HCT116 (cell line): Measurements from ENCODE around the gene TBX5. TPM values are rescaled to one million over a fixed set of nuclear protein-coding genes. Genes with fewer than 3 reads are reported as not detected.

Experiments used
- ATAC-seq: fragments of 200-7000 bp; cut with Tn5 transposase; 2 replicates; pipeline ENCODE4 v1.9.1; 2020; ENCODE audit warnings: mild to moderate bottlenecking, moderate library complexity
- BruUV-seq: library from RNA; stranded (reverse); fragments of 400-500 nt; replicated peaks from 2 replicates; lab custom pipeline; 2021; lab: Mats Ljungman, UMichigan
- CTCF ChIA-PET: fragments of 300-600 bp; sonication (Branson Sonifier 250); formaldehyde crosslinking; loops from one replicate; lab custom pipeline; 2021; ENCODE audit warnings: antibody characterized with exemption; lab: Charles Lee
- POLR2A ChIA-PET: fragments of 300-600, 350-600 bp; sonication (Branson Sonifier 250); formaldehyde crosslinking; loops from one replicate; lab custom pipeline; 2021; ENCODE audit warnings: antibody characterized with exemption; lab: Charles Lee
- RAD21 ChIA-PET, 2 experiments: fragments of 300-600 bp; sonication (Branson Sonifier 250); formaldehyde crosslinking; loops; one replicate each; lab custom pipeline; 2023; ENCODE audit warnings: low total read pairs in 2 of 2; ENCODE audit not compliant: uncharacterized antibody in 2 of 2, unreplicated experiment in 2 of 2, low non-redundant PET in 1 of 2; lab: Charles Lee
- DNase-seq: peaks from one replicate; pipeline ENCODE4 v3.0.0-alpha.2; 2010; ENCODE audit warnings: low read depth, low spot score
- H2AFZ ChIP-seq: fragments of 200-600 bp; shearing (Covaris generic), sonication (generic); 2 replicates; pipeline ENCODE4 v1.6.1; 2017; ENCODE audit warnings: low read depth, mixed run types, mixed read lengths, antibody characterized with exemption, low read length; ENCODE audit not compliant: poor library complexity, severe bottlenecking
- H3K27ac ChIP-seq: 2 replicates; pipeline ENCODE4 v1.5.1; 2012; ENCODE audit warnings: low read depth, low read length
- H3K27me3 ChIP-seq: fragments of 200-600 bp; sonication (generic); 2 replicates; pipeline ENCODE4 v1.6.1; 2016; ENCODE audit warnings: mixed run types, low read length, mixed read lengths; ENCODE audit not compliant: insufficient read depth
- H3K36me3 ChIP-seq, 2 experiments: fragments of 200-500 bp in 1 of 2; fragments of 200-600 bp in 1 of 2; sonication (Bioruptor generic) in 1 of 2; sonication (generic) in 1 of 2; 2 replicates each; pipeline versions ENCODE4 v1.5.1 to v1.6.1; 2014 to 2016; ENCODE audit warnings: low read length in 2 of 2, inconsistent platforms in 1 of 2, mixed read lengths in 1 of 2, mixed run types in 1 of 2; ENCODE audit not compliant: insufficient read depth in 2 of 2, control insufficient read depth in 1 of 2
- H3K4me1 ChIP-seq, 2 experiments: fragments of 200-600 bp in 1 of 2; sonication (generic) in 1 of 2; 2 replicates each; pipeline versions ENCODE4 v1.5.1 to v1.6.1; 2012 to 2017; ENCODE audit warnings: low read length in 2 of 2, inconsistent platforms in 1 of 2, mild to moderate bottlenecking in 1 of 2, mixed read lengths in 1 of 2, mixed run types in 1 of 2, moderate library complexity in 1 of 2; ENCODE audit not compliant: insufficient read depth in 2 of 2, control insufficient read depth in 1 of 2
- H3K4me2 ChIP-seq: fragments of 200-600 bp; sonication (generic); 2 replicates; pipeline ENCODE4 v1.6.1; 2017; ENCODE audit warnings: mixed run types, low read length, mixed read lengths
- H3K4me3 ChIP-seq, 2 experiments: fragments of 200-600 bp in 1 of 2; sonication (generic) in 1 of 2; replicated peaks in 1 of 2; 2 replicates each; pipeline ENCODE4 v1.5.1; 2011 to 2016; ENCODE audit warnings: low read length in 2 of 2, control low read depth in 1 of 2, low read depth in 1 of 2, mild to moderate bottlenecking in 1 of 2, mixed read lengths in 1 of 2, mixed run types in 1 of 2
- H3K79me2 ChIP-seq: fragments of 200-600 bp; sonication (generic); 2 replicates; pipeline ENCODE4 v1.6.1; 2017; ENCODE audit warnings: mild to moderate bottlenecking, mixed run types, low read length, moderate library complexity, mixed read lengths; ENCODE audit not compliant: insufficient read depth
- H3K9ac ChIP-seq: fragments of 200-600 bp; sonication (generic); 2 replicates; pipeline ENCODE4 v1.6.1; 2016; ENCODE audit warnings: low read length, mixed read lengths
- H3K9me2 ChIP-seq: fragments of 200-600 bp; sonication (generic), shearing (Covaris generic); 2 replicates; pipeline ENCODE4 v1.6.1; 2017; ENCODE audit warnings: mixed run types, mild to moderate bottlenecking, moderate library complexity; ENCODE audit not compliant: insufficient read depth
- H3K9me3 ChIP-seq, 2 experiments: fragments of 200-500 bp in 1 of 2; fragments of 200-600 bp in 1 of 2; sonication (Bioruptor generic) in 1 of 2; sonication (generic) in 1 of 2; 2 replicates each; pipeline ENCODE4 v1.6.1; 2014 to 2017; ENCODE audit warnings: low read length in 2 of 2, mixed read lengths in 2 of 2, inconsistent platforms in 1 of 2, low read depth in 1 of 2, mild to moderate bottlenecking in 1 of 2, mixed run types in 1 of 2, moderate library complexity in 1 of 2; ENCODE audit not compliant: control insufficient read depth in 1 of 2, insufficient read depth in 1 of 2
- H4K20me1 ChIP-seq: fragments of 200-600 bp; sonication (generic), shearing (Covaris generic); 2 replicates; pipeline ENCODE4 v1.6.1; 2017; ENCODE audit warnings: mixed run types, mild to moderate bottlenecking, moderate library complexity; ENCODE audit not compliant: insufficient read depth
- CBX3 ChIP-seq: IDR thresholded peaks from 2 replicates; pipeline ENCODE4 v1.6.1; 2012; ENCODE audit warnings: low read depth
- CEBPB ChIP-seq: IDR thresholded peaks from 2 replicates; pipeline ENCODE4 v1.6.1; 2012; ENCODE audit warnings: low read depth
- EGR1 ChIP-seq: IDR thresholded peaks from 2 replicates; pipeline ENCODE4 v1.6.1; 2012; ENCODE audit warnings: low read depth
- ELF1 ChIP-seq: IDR thresholded peaks from 2 replicates; pipeline ENCODE4 v1.6.1; 2012; ENCODE audit warnings: low read depth, borderline replicate concordance
- EZH2 ChIP-seq: fragments of 200-600 bp; sonication (generic); IDR thresholded peaks from 2 replicates; pipeline ENCODE4 v1.6.1; 2017; ENCODE audit warnings: antibody characterized with exemption, mixed run types
- EZH2phosphoT487 ChIP-seq: fragments of 200-600 bp; IDR thresholded peaks from 2 replicates; pipeline ENCODE4 v1.6.1; 2018; ENCODE audit warnings: antibody characterized with exemption, borderline replicate concordance
- FOSL1 ChIP-seq: IDR thresholded peaks from 2 replicates; pipeline ENCODE4 v1.6.1; 2012; ENCODE audit warnings: low read depth
- POLR2A ChIP-seq: IDR thresholded peaks from 2 replicates; pipeline ENCODE4 v1.7.0; 2011; ENCODE audit warnings: borderline replicate concordance; ENCODE audit not compliant: insufficient read depth, insufficient read length; ENCODE audit errors: extremely low read depth
- POLR2AphosphoS5 ChIP-seq: IDR thresholded peaks from 2 replicates; pipeline ENCODE4 v1.6.1; 2011; ENCODE audit warnings: mild to moderate bottlenecking, low read depth, low read length, moderate library complexity
- RAD21 ChIP-seq: IDR thresholded peaks from 2 replicates; pipeline ENCODE4 v1.6.1; 2012; ENCODE audit warnings: low read depth, mild to moderate bottlenecking
- SIN3A ChIP-seq: IDR thresholded peaks from 2 replicates; pipeline ENCODE4 v1.6.1; 2012; ENCODE audit warnings: low read depth
- SP1 ChIP-seq: IDR thresholded peaks from 2 replicates; pipeline ENCODE4 v1.6.1; 2012; ENCODE audit warnings: low read depth
- YY1 ChIP-seq: IDR thresholded peaks from 2 replicates; pipeline ENCODE4 v1.6.1; 2011; ENCODE audit warnings: low read length, low read depth, moderate library complexity, mild to moderate bottlenecking; ENCODE audit not compliant: insufficient replicate concordance; ENCODE audit errors: extremely low read depth
- ZNF274 ChIP-seq: fragments of 200-500 bp; sonication (Bioruptor generic); IDR thresholded peaks from 2 replicates; pipeline ENCODE4 v1.6.1; 2014; ENCODE audit warnings: mild to moderate bottlenecking, low read depth, low read length, inconsistent platforms
- intact Hi-C: fragments of 100-400 bp; cut with micrococcal nuclease; formaldehyde crosslinking; loops from 2 replicates; pipeline ENCODE4 v1.10.0; 2022
- total RNA-seq: library from RNA; stranded (reverse); gene quantifications from one replicate; pipeline ENCODE4 v1.2.1, GENCODE V29; 2021; ENCODE audit not compliant: unreplicated experiment
- TF ChIP-seq, protein P1 (sequence below): IDR thresholded peaks from 2 replicates; pipeline ENCODE4 v1.6.1; 2012; ENCODE audit warnings: low read depth
- TF ChIP-seq, protein P2 (sequence below): IDR thresholded peaks from 2 replicates; pipeline ENCODE4 v1.6.1; 2011; ENCODE audit warnings: mild to moderate bottlenecking, low read length, moderate library complexity; ENCODE audit not compliant: insufficient replicate concordance; ENCODE audit errors: extremely low read depth

Gene TBX5
- total RNA-seq, 1 experiment from 2014 or later: 0.10 TPM

DNA sequence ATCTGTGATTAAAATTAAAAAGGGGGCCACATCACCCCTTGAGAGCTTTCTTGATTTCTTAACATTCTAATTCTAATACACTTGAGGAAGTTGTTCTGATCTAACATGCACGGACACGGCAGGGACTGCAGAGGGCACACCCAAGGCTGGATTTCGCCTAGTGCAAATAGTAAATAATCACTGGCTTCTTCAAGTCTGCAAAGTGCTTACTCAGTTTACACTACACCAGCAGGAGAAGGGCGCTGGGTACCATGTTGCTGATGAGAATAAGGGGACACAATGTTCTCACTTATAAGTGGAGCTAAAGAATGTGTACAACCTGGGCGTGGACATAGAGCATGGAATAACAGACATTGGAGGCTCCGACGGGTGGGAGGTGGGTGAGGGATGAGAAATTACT is 34.2 kb downstream of the TBX5 start (continued):
- TF ChIP-seq, protein P1, sequence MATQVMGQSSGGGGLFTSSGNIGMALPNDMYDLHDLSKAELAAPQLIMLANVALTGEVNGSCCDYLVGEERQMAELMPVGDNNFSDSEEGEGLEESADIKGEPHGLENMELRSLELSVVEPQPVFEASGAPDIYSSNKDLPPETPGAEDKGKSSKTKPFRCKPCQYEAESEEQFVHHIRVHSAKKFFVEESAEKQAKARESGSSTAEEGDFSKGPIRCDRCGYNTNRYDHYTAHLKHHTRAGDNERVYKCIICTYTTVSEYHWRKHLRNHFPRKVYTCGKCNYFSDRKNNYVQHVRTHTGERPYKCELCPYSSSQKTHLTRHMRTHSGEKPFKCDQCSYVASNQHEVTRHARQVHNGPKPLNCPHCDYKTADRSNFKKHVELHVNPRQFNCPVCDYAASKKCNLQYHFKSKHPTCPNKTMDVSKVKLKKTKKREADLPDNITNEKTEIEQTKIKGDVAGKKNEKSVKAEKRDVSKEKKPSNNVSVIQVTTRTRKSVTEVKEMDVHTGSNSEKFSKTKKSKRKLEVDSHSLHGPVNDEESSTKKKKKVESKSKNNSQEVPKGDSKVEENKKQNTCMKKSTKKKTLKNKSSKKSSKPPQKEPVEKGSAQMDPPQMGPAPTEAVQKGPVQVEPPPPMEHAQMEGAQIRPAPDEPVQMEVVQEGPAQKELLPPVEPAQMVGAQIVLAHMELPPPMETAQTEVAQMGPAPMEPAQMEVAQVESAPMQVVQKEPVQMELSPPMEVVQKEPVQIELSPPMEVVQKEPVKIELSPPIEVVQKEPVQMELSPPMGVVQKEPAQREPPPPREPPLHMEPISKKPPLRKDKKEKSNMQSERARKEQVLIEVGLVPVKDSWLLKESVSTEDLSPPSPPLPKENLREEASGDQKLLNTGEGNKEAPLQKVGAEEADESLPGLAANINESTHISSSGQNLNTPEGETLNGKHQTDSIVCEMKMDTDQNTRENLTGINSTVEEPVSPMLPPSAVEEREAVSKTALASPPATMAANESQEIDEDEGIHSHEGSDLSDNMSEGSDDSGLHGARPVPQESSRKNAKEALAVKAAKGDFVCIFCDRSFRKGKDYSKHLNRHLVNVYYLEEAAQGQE: no peak
- no peak for TF ChIP-seq CBX3
- TF ChIP-seq EZH2: no peak
- no peak for TF ChIP-seq ELF1
- TF ChIP-seq RAD21: no peak
- no peak for TF ChIP-seq POLR2AphosphoS5

DNA sequence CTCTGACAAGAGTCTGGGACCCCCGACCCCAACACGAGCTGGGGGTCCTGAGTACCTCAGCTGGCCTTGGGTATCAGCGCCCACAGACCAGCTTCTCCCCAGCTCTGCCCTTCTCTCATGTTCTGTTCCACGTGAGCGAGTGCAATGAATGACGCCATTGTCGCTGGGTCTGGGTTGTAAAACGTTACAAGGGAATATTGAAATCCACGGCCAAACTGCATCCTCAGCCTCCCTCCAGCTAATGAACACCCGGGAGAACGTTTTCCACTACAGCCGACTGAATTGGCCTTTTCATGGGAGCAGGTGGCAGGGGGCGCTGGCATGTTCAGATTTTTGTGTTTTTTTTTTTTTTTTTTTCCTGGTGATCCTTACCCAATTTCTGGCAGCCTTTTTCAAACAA is 34.7 kb downstream of the TBX5 start:
- Histone ChIP-seq H3K79me2 (no peaks in the 10 kb centered on the region), H3K4me1 (no peaks in the 10 kb centered on the region), H3K9me3 (no peaks in the 10 kb centered on the region), H3K27me3 (peaks cover 42% of the 10 kb centered on the region), H3K36me3 (no peaks in the 10 kb centered on the region), H3K27ac (no peak overlapping the region), H3K9me2 (no peaks in the 10 kb centered on the region), H3K4me3 (no peak overlapping the region), H3K9ac (no peak overlapping the region), H4K20me1 (no peaks in the 10 kb centered on the region), H2AFZ (no peak overlapping the region), H3K4me2 (no peak overlapping the region)
- intact Hi-C loops: no loop called here
- POLR2A ChIA-PET: no interaction called here
- no peak for DNase-seq
- ATAC-seq: no peak
- CTCF ChIA-PET: interaction anchor here (0.7 kb wide), 1 partner anchor 394 kb away, joined by 3 read pairs; no protein-coding TSS in a partner anchor
- RAD21 ChIA-PET: no interaction called here
- no TSS peak for BruUV-seq
- no peak for TF ChIP-seq CEBPB
- TF ChIP-seq, protein P2, sequence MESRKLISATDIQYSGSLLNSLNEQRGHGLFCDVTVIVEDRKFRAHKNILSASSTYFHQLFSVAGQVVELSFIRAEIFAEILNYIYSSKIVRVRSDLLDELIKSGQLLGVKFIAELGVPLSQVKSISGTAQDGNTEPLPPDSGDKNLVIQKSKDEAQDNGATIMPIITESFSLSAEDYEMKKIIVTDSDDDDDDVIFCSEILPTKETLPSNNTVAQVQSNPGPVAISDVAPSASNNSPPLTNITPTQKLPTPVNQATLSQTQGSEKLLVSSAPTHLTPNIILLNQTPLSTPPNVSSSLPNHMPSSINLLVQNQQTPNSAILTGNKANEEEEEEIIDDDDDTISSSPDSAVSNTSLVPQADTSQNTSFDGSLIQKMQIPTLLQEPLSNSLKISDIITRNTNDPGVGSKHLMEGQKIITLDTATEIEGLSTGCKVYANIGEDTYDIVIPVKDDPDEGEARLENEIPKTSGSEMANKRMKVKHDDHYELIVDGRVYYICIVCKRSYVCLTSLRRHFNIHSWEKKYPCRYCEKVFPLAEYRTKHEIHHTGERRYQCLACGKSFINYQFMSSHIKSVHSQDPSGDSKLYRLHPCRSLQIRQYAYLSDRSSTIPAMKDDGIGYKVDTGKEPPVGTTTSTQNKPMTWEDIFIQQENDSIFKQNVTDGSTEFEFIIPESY: no peak
- TF ChIP-seq, protein P1: no peak
- TF ChIP-seq POLR2A: no peak
- no peak for TF ChIP-seq CBX3
- no peak for TF ChIP-seq ZNF274
- TF ChIP-seq FOSL1: no peak
- no peak for TF ChIP-seq SP1
- TF ChIP-seq SIN3A: no peak
- TF ChIP-seq YY1: no peak
- TF ChIP-seq EGR1: no peak
- no peak for TF ChIP-seq EZH2phosphoT487
- no peak for TF ChIP-seq RAD21
